ENCODE results near the gene USP6NL.

The USP6NL gene

GRCh38 chr10:11435581-11435981, 175.9 kb downstream of the USP6NL start:
- TF ChIP-seq SPI1 (IDR thresholded peaks at IDR 0.05; ENCODE audit: borderline replicate concordance, low read depth) (no peak), GABPA (IDR thresholded peaks at IDR 0.05; ENCODE audit: low read depth) (no peak)
- TF ChIP-seq, protein P1, sequence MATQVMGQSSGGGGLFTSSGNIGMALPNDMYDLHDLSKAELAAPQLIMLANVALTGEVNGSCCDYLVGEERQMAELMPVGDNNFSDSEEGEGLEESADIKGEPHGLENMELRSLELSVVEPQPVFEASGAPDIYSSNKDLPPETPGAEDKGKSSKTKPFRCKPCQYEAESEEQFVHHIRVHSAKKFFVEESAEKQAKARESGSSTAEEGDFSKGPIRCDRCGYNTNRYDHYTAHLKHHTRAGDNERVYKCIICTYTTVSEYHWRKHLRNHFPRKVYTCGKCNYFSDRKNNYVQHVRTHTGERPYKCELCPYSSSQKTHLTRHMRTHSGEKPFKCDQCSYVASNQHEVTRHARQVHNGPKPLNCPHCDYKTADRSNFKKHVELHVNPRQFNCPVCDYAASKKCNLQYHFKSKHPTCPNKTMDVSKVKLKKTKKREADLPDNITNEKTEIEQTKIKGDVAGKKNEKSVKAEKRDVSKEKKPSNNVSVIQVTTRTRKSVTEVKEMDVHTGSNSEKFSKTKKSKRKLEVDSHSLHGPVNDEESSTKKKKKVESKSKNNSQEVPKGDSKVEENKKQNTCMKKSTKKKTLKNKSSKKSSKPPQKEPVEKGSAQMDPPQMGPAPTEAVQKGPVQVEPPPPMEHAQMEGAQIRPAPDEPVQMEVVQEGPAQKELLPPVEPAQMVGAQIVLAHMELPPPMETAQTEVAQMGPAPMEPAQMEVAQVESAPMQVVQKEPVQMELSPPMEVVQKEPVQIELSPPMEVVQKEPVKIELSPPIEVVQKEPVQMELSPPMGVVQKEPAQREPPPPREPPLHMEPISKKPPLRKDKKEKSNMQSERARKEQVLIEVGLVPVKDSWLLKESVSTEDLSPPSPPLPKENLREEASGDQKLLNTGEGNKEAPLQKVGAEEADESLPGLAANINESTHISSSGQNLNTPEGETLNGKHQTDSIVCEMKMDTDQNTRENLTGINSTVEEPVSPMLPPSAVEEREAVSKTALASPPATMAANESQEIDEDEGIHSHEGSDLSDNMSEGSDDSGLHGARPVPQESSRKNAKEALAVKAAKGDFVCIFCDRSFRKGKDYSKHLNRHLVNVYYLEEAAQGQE (IDR thresholded peaks at IDR 0.05; ENCODE audit: insufficient replicate concordance, low read depth): no peak
- Histone ChIP-seq H3K4me3 (replicated peaks; ENCODE audit: insufficient read depth, low read length) (no peak overlapping the region), H3K27ac (replicated peaks) (no peak overlapping the region), H3K27me3 (ENCODE audit: insufficient read depth, poor library complexity, severe bottlenecking) (no peaks in the 10 kb centered on the region)
- no peak for DNase-seq (ENCODE audit: low read depth in 1 of 2, low spot score in 1 of 2)

GRCh38 chr10:11434324-11434723, 177.1 kb downstream of the USP6NL start:
- no peak overlapping the region for H3K27ac ChIP-seq (replicated peaks)
- H3K27me3 ChIP-seq (ENCODE audit: insufficient read depth, poor library complexity, severe bottlenecking): no peaks in the 10 kb centered on the region
- no peak for DNase-seq (ENCODE audit: low read depth in 1 of 2, low spot score in 1 of 2)
- TF ChIP-seq POLR2AphosphoS5 (IDR thresholded peaks at IDR 0.05; ENCODE audit: low read depth): no peak
- TF ChIP-seq CTCF (IDR thresholded peaks at IDR 0.05; ENCODE audit: insufficient read depth, low read length): no peak
- TF ChIP-seq, protein P1 (IDR thresholded peaks at IDR 0.05; ENCODE audit: insufficient replicate concordance, low read depth): no peak
- no peak for TF ChIP-seq GABPA (IDR thresholded peaks at IDR 0.05; ENCODE audit: low read depth)
- TF ChIP-seq SPI1 (IDR thresholded peaks at IDR 0.05; ENCODE audit: borderline replicate concordance, low read depth): no peak
- no peak overlapping the region for H3K4me3 ChIP-seq (replicated peaks; ENCODE audit: insufficient read depth, low read length)

- no peak overlapping the region for H3K27ac ChIP-seq (replicated peaks)
- no peak overlapping the region for H3K4me3 ChIP-seq (replicated peaks; ENCODE audit: insufficient read depth, low read length)
- H3K27me3 ChIP-seq (ENCODE audit: insufficient read depth, poor library complexity, severe bottlenecking): no peaks in the 10 kb centered on the region
- TF ChIP-seq, protein P1 (IDR thresholded peaks at IDR 0.05; ENCODE audit: insufficient replicate concordance, low read depth): no peak
- no peak for TF ChIP-seq GABPA (IDR thresholded peaks at IDR 0.05; ENCODE audit: low read depth)
- no peak for TF ChIP-seq SPI1 (IDR thresholded peaks at IDR 0.05; ENCODE audit: borderline replicate concordance, low read depth)
- TF ChIP-seq CTCF (IDR thresholded peaks at IDR 0.05; ENCODE audit: insufficient read depth, low read length): no peak
- DNase-seq (ENCODE audit: low read depth in 1 of 2, low spot score in 1 of 2): no peak
These were observed 177.8 kb downstream of the USP6NL start for GRCh38 chr10:11433657-11434056.

GRCh38 chr10:11431216-11431555, 180.3 kb downstream of the USP6NL start:
- TF ChIP-seq CTCF (IDR thresholded peaks at IDR 0.05; ENCODE audit: insufficient read depth, low read length) (no peak), SPI1 (IDR thresholded peaks at IDR 0.05; ENCODE audit: borderline replicate concordance, low read depth) (no peak), GABPA (IDR thresholded peaks at IDR 0.05; ENCODE audit: low read depth) (no peak), POLR2AphosphoS5 (IDR thresholded peaks at IDR 0.05; ENCODE audit: low read depth) (no peak)
- TF ChIP-seq, protein P1 (IDR thresholded peaks at IDR 0.05; ENCODE audit: insufficient replicate concordance, low read depth): no peak
- Histone ChIP-seq H3K27ac (replicated peaks) (no peak overlapping the region), H3K27me3 (ENCODE audit: insufficient read depth, poor library complexity, severe bottlenecking) (no peaks in the 10 kb centered on the region), H3K4me3 (replicated peaks; ENCODE audit: insufficient read depth, low read length) (no peak overlapping the region)
- DNase-seq (ENCODE audit: low read depth in 1 of 2, low spot score in 1 of 2): no peak

Measured in HL-60 (cell line).